ENCODE data around the gene DMRTA1. TPM values are rescaled to one million over a fixed set of nuclear protein-coding genes. Genes with fewer than 3 reads are reported as not detected.

The DMRTA1 gene
- total RNA-seq, 4 donors from 2014 or later: 0.29 to 11.0 (median 1.0) TPM

- Histone ChIP-seq H3K9me3 (no peaks in the 10 kb centered on the region), H3K4me1 (no peaks in the 10 kb centered on the region), H3K36me3 (no peaks in the 10 kb centered on the region), H3K4me3 (no peak overlapping the region), H3K27ac (no peak overlapping the region), H3K27me3 (no peaks in the 10 kb centered on the region)
- no peak for DNase-seq
- TF ChIP-seq CTCF (IDR thresholded peaks at IDR 0.05) (no peak), POLR2A (IDR thresholded peaks at IDR 0.05) (no peak)
- intact Hi-C loops (cut with DNase I; ENCODE audit: low total_unique reads): no loop called here
These were observed 30.5 kb upstream of the DMRTA1 start for GRCh38 chr9:22415941-22416691.

- no peak for TF ChIP-seq POLR2A (IDR thresholded peaks at IDR 0.05)
- TF ChIP-seq CTCF (IDR thresholded peaks at IDR 0.05): no peak
These were observed 29.9 kb upstream of the DMRTA1 start for GRCh38 chr9:22416692-22417060.

GRCh38 chr9:22423566-22423965 lies 23.1 kb upstream of the DMRTA1 start:
- no peak overlapping the region for H3K27ac ChIP-seq
- no peaks in the 10 kb centered on the region for H3K4me1 ChIP-seq
- H3K27me3 ChIP-seq: no peaks in the 10 kb centered on the region
- H3K4me3 ChIP-seq: no peak overlapping the region
- H3K36me3 ChIP-seq: no peaks in the 10 kb centered on the region
- no peak for TF ChIP-seq POLR2A (IDR thresholded peaks at IDR 0.05)
- TF ChIP-seq CTCF (IDR thresholded peaks at IDR 0.05): no peak
- DNase-seq: no peak
- H3K9me3 ChIP-seq: no peaks in the 10 kb centered on the region
- intact Hi-C loops (cut with DNase I; ENCODE audit: low total_unique reads): no loop called here

More at GRCh38 chr9:22416692-22417060, 29.9 kb upstream of the DMRTA1 start:
- H3K36me3 ChIP-seq: no peaks in the 10 kb centered on the region
- H3K9me3 ChIP-seq: no peaks in the 10 kb centered on the region
- H3K4me3 ChIP-seq: no peak overlapping the region
- no peak overlapping the region for H3K27ac ChIP-seq
- intact Hi-C loops (cut with DNase I; ENCODE audit: low total_unique reads): no loop called here
- DNase-seq: no peak
- no peaks in the 10 kb centered on the region for H3K4me1 ChIP-seq
- H3K27me3 ChIP-seq: no peaks in the 10 kb centered on the region

- Histone ChIP-seq H3K4me3 (no peak overlapping the region), H3K4me1 (no peaks in the 10 kb centered on the region), H3K36me3 (no peaks in the 10 kb centered on the region), H3K9me3 (no peaks in the 10 kb centered on the region), H3K27me3 (no peaks in the 10 kb centered on the region), H3K27ac (no peak overlapping the region)
- no peak for TF ChIP-seq CTCF (IDR thresholded peaks at IDR 0.05)
- no peak for TF ChIP-seq POLR2A (IDR thresholded peaks at IDR 0.05)
- DNase-seq: no peak
- intact Hi-C loops (cut with DNase I; ENCODE audit: low total_unique reads): no loop called here
These were observed 22.0 kb upstream of the DMRTA1 start for GRCh38 chr9:22424616-22425015.

GRCh38 chr9:22425551-22425950 lies 21.1 kb upstream of the DMRTA1 start:
- H3K4me1 ChIP-seq: no peaks in the 10 kb centered on the region
- TF ChIP-seq POLR2A (IDR thresholded peaks at IDR 0.05) (no peak), CTCF (IDR thresholded peaks at IDR 0.05) (no peak)
- no peaks in the 10 kb centered on the region for H3K9me3 ChIP-seq
- DNase-seq: no peak
- H3K27me3 ChIP-seq: no peaks in the 10 kb centered on the region
- no peak overlapping the region for H3K27ac ChIP-seq
- H3K36me3 ChIP-seq: no peaks in the 10 kb centered on the region
- intact Hi-C loops (cut with DNase I; ENCODE audit: low total_unique reads): no loop called here
- no peak overlapping the region for H3K4me3 ChIP-seq

All from uterus (tissue), 4 donors.